Naive B cell (primary cell): ENCODE measurements around the gene SLC44A5. TPM values are rescaled to one million over a fixed set of nuclear protein-coding genes. Genes with fewer than 3 reads are reported as not detected.
"Not testable (repeated sequence)": the region's sequence is repeated elsewhere in the genome, so short reads cannot be mapped to it uniquely, and the experiment has no call there.

Source experiments
- ATAC-seq, 2 donors: fragments of 150-1000 bp; cut with Tn5 transposase; 2 replicates each; pipeline ENCODE4 v1.10.0; 2021; ENCODE audit warnings: low read depth in 2 of 2, mild to moderate bottlenecking in 2 of 2, moderate library complexity in 2 of 2
- DNase-seq: peaks from one replicate; pipeline ENCODE4 v3.0.0; 2022
- H3K27ac Mint-ChIP-seq, 6 donors: one replicate each; pipeline ENCODE4 v1.8.0; 2020 to 2022; ENCODE audit warnings: mild to moderate bottlenecking in 6 of 6, mixed read lengths in 6 of 6, moderate library complexity in 5 of 6, inconsistent platforms in 2 of 6
- H3K27me3 Mint-ChIP-seq, 3 donors: one replicate each; pipeline ENCODE4 v1.8.0; 2021 to 2022; ENCODE audit warnings: mixed read lengths in 3 of 3, mild to moderate bottlenecking in 1 of 3
- H3K36me3 Mint-ChIP-seq, 2 donors: one replicate each; pipeline ENCODE4 v1.8.0; 2020 to 2022; ENCODE audit warnings: mixed read lengths in 2 of 2, inconsistent platforms in 1 of 2, mild to moderate bottlenecking in 1 of 2
- H3K4me1 Mint-ChIP-seq, 3 donors: one replicate each; pipeline ENCODE4 v1.8.0; 2020 to 2022; ENCODE audit warnings: mixed read lengths in 3 of 3, inconsistent platforms in 1 of 3, mild to moderate bottlenecking in 1 of 3, moderate library complexity in 1 of 3
- H3K4me3 Mint-ChIP-seq, 8 donors: one replicate each; pipeline ENCODE4 v1.8.0; 2020 to 2022; ENCODE audit warnings: mild to moderate bottlenecking in 8 of 8, mixed read lengths in 8 of 8, moderate library complexity in 8 of 8, inconsistent platforms in 2 of 8
- H3K9me3 Mint-ChIP-seq, 7 donors: one replicate each; pipeline ENCODE4 v1.8.0; 2020 to 2022; ENCODE audit warnings: mixed read lengths in 7 of 7, mild to moderate bottlenecking in 5 of 7, inconsistent platforms in 2 of 7, moderate library complexity in 1 of 7
- polyA plus RNA-seq, 6 donors: library from polyadenylated mRNA; unstranded; fragments of 300-500 nt; fragmentation: Illumina TruSeq; gene quantifications; one replicate each; pipeline ENCODE4 v1.2.3, GENCODE V29; 2021; ENCODE audit warnings: low read depth in 6 of 6

The SLC44A5 gene
- polyA plus RNA-seq, 6 donors from 2014 or later, result 0.17 to 2.9 (median 1.3) TPM; not detected in 1

GRCh38 chr1:75492011-75492410, 118.9 kb downstream of the SLC44A5 start:
- H3K4me1 Mint-ChIP-seq, result no peaks in the 10 kb centered on the region
- no peak overlapping the region for H3K4me3 Mint-ChIP-seq
- no peak overlapping the region for H3K27ac Mint-ChIP-seq
- DNase-seq (no peak), ATAC-seq (no peak)
- peaks cover 0 to 13% (median 5%) of the 10 kb centered on the region in 7 donors for H3K9me3 Mint-ChIP-seq
- H3K36me3 Mint-ChIP-seq, result peaks cover 0 to 5% of the 10 kb centered on the region in 2 donors
- H3K27me3 Mint-ChIP-seq, result no peaks in the 10 kb centered on the region

GRCh38 chr1:75487399-75487798, 123.5 kb downstream of the SLC44A5 start:
- H3K9me3 Mint-ChIP-seq, result peaks cover 6 to 17% (median 12%) of the 10 kb centered on the region in 7 donors
- H3K36me3 Mint-ChIP-seq, result peaks cover 0 to 13% of the 10 kb centered on the region in 2 donors
- ATAC-seq, result no peak
- DNase-seq, result no peak
- H3K27me3 Mint-ChIP-seq, result no peaks in the 10 kb centered on the region
- H3K27ac Mint-ChIP-seq, result no peak overlapping the region
- no peaks in the 10 kb centered on the region for H3K4me1 Mint-ChIP-seq
- H3K4me3 Mint-ChIP-seq, result no peak overlapping the region

GRCh38 chr1:75484789-75485188, 126.1 kb downstream of the SLC44A5 start:
- no peak overlapping the region for H3K4me3 Mint-ChIP-seq
- H3K4me1 Mint-ChIP-seq, result no peaks in the 10 kb centered on the region

GRCh38 chr1:75482951-75483350, 128.0 kb downstream of the SLC44A5 start:
- no peak for ATAC-seq
- no peak for DNase-seq
- Mint-ChIP-seq H3K27ac (no peak overlapping the region), H3K4me3 (no peak overlapping the region), H3K27me3 (no peaks in the 10 kb centered on the region), H3K9me3 (peaks cover 10 to 22% (median 15%) of the 10 kb centered on the region in 7 donors), H3K4me1 (no peaks in the 10 kb centered on the region), H3K36me3 (peaks cover 0 to 13% of the 10 kb centered on the region in 2 donors)

More at GRCh38 chr1:75484789-75485188, 126.1 kb downstream of the SLC44A5 start:
- H3K9me3 Mint-ChIP-seq, result peaks cover 8 to 19% (median 12%) of the 10 kb centered on the region in 7 donors
- no peaks in the 10 kb centered on the region for H3K27me3 Mint-ChIP-seq
- H3K36me3 Mint-ChIP-seq, result peaks cover 0 to 13% of the 10 kb centered on the region in 2 donors
- DNase-seq (no peak), ATAC-seq (no peak)
- no peak overlapping the region for H3K27ac Mint-ChIP-seq

GRCh38 chr1:75476486-75476885, 134.4 kb downstream of the SLC44A5 start:
- DNase-seq, H3K4me1 Mint-ChIP-seq, H3K36me3 Mint-ChIP-seq, H3K27me3 Mint-ChIP-seq, H3K27ac Mint-ChIP-seq, ATAC-seq, H3K4me3 Mint-ChIP-seq: not testable (repeated sequence)
- H3K9me3 Mint-ChIP-seq, result peaks cover 0 to 13% (median 4%) of the 10 kb centered on the region in 7 donors

- no peaks in the 10 kb centered on the region for H3K27me3 Mint-ChIP-seq
- DNase-seq (no peak), ATAC-seq (no peak)
- no peaks in the 10 kb centered on the region for H3K4me1 Mint-ChIP-seq
- H3K9me3 Mint-ChIP-seq, result peaks cover 0 to 8% (median 4%) of the 10 kb centered on the region in 7 donors
- no peak overlapping the region for H3K4me3 Mint-ChIP-seq
- no peak overlapping the region for H3K27ac Mint-ChIP-seq
- H3K36me3 Mint-ChIP-seq, result no peaks in the 10 kb centered on the region
Measured at GRCh38 chr1:75475696-75476095, 135.2 kb downstream of the SLC44A5 start.

- Mint-ChIP-seq H3K4me3 (no peak overlapping the region), H3K27me3 (peaks cover 0 to 3% (median 0%) of the 10 kb centered on the region in 3 donors), H3K36me3 (no peaks in the 10 kb centered on the region), H3K27ac (no peak overlapping the region), H3K9me3 (peaks cover 0 to 7% (median 5%) of the 10 kb centered on the region in 7 donors), H3K4me1 (no peaks in the 10 kb centered on the region)
- ATAC-seq, result no peak
- DNase-seq, result no peak
Measured at GRCh38 chr1:75472971-75473603, 137.8 kb downstream of the SLC44A5 start.

- Mint-ChIP-seq H3K27me3 (peaks cover 0 to 3% (median 0%) of the 10 kb centered on the region in 3 donors), H3K36me3 (no peaks in the 10 kb centered on the region), H3K9me3 (peaks cover 0 to 5% (median 5%) of the 10 kb centered on the region in 7 donors), H3K4me1 (no peaks in the 10 kb centered on the region), H3K4me3 (no peak overlapping the region), H3K27ac (no peak overlapping the region)
- no peak for ATAC-seq
- no peak for DNase-seq
Measured at GRCh38 chr1:75472089-75472970, 138.6 kb downstream of the SLC44A5 start.

- H3K9me3 Mint-ChIP-seq, result peaks cover 0 to 5% (median 4%) of the 10 kb centered on the region in 7 donors
- DNase-seq, result no peak
Measured at GRCh38 chr1:75471252-75471651, 139.7 kb downstream of the SLC44A5 start.

GRCh38 chr1:75470448-75470847, 140.5 kb downstream of the SLC44A5 start:
- no peaks in the 10 kb centered on the region for H3K4me1 Mint-ChIP-seq
- no peak overlapping the region for H3K27ac Mint-ChIP-seq
- H3K4me3 Mint-ChIP-seq, result no peak overlapping the region
- H3K36me3 Mint-ChIP-seq, result no peaks in the 10 kb centered on the region
- peaks cover 0 to 5% (median 3%) of the 10 kb centered on the region in 7 donors for H3K9me3 Mint-ChIP-seq
- ATAC-seq (no peak), DNase-seq (no peak)
- H3K27me3 Mint-ChIP-seq, result peaks cover 0 to 3% (median 0%) of the 10 kb centered on the region in 3 donors

More at GRCh38 chr1:75471252-75471651, 139.7 kb downstream of the SLC44A5 start:
- Mint-ChIP-seq H3K27me3 (peaks cover 0 to 3% (median 0%) of the 10 kb centered on the region in 3 donors), H3K36me3 (no peaks in the 10 kb centered on the region), H3K4me1 (no peaks in the 10 kb centered on the region), H3K4me3 (no peak overlapping the region), H3K27ac (no peak overlapping the region)
- ATAC-seq, result no peak

- no peak for ATAC-seq
- peaks cover 0 to 8% (median 0%) of the 10 kb centered on the region in 7 donors for H3K9me3 Mint-ChIP-seq
Measured at GRCh38 chr1:75469586-75470173, 141.2 kb downstream of the SLC44A5 start.

GRCh38 chr1:75461808-75462325, 149.0 kb downstream of the SLC44A5 start:
- no peaks in the 10 kb centered on the region for H3K4me1 Mint-ChIP-seq
- H3K9me3 Mint-ChIP-seq, result peaks cover 0 to 7% (median 4%) of the 10 kb centered on the region in 7 donors
- no peaks in the 10 kb centered on the region for H3K36me3 Mint-ChIP-seq
- H3K27ac Mint-ChIP-seq, result no peak overlapping the region
- no peak for DNase-seq
- no peak overlapping the region for H3K4me3 Mint-ChIP-seq
- no peak for ATAC-seq
- no peaks in the 10 kb centered on the region for H3K27me3 Mint-ChIP-seq

More at GRCh38 chr1:75469586-75470173, 141.2 kb downstream of the SLC44A5 start:
- H3K27ac Mint-ChIP-seq, result no peak overlapping the region
- peaks cover 0 to 3% (median 0%) of the 10 kb centered on the region in 3 donors for H3K27me3 Mint-ChIP-seq
- H3K4me1 Mint-ChIP-seq, result no peaks in the 10 kb centered on the region
- no peaks in the 10 kb centered on the region for H3K36me3 Mint-ChIP-seq
- no peak overlapping the region for H3K4me3 Mint-ChIP-seq
- no peak for DNase-seq

- Mint-ChIP-seq H3K4me3 (no peak overlapping the region), H3K27ac (no peak overlapping the region), H3K9me3 (peaks cover 0 to 25% (median 12%) of the 10 kb centered on the region in 7 donors), H3K4me1 (no peaks in the 10 kb centered on the region), H3K27me3 (no peaks in the 10 kb centered on the region), H3K36me3 (no peaks in the 10 kb centered on the region)
- DNase-seq, result no peak
- ATAC-seq, result no peak
Measured at GRCh38 chr1:75449998-75450397, 160.9 kb downstream of the SLC44A5 start.
